ENCODE results near the gene KIRREL3.

KIRREL3 gene

DNA sequence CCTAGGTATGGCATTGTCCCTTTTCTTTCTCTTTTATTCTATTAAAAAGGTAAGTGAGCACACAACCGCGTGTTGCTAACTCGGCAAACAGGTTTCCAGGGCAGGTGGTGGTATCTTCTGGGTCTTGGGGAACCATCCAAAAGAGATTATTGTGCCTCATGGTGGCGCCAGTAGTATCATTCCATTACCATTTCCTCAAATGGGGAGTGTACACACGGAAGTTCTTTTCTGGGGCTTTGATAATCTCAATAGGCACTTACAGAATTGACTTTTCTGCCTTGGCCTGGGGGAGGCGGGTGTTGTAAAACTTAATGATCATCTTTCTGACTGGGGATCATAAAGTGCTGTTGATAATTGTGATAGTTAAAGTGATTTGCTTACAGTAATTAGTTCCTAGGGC is 234.1 kb downstream of the KIRREL3 start:
- DNase-seq: no peak

DNA sequence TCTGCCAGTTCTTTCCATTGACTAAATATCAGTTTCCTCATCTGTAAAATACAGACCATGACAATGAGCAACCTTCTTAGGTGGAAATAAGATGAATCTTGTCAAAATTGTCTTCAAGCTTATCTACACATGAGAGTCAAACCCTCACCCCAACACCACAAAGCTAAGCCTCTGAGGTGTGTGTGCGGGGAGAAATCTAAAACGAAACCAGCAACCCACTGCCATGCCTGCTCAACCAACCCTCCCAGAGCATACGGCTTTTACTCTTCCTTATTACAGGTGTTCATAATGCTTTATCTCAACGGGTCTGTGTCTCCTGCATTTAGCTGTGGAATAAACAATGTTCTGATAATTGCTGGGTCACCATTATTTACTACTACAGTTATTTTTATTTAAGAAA is 235.4 kb downstream of the KIRREL3 start:
- DNase-seq: no peak

DNA sequence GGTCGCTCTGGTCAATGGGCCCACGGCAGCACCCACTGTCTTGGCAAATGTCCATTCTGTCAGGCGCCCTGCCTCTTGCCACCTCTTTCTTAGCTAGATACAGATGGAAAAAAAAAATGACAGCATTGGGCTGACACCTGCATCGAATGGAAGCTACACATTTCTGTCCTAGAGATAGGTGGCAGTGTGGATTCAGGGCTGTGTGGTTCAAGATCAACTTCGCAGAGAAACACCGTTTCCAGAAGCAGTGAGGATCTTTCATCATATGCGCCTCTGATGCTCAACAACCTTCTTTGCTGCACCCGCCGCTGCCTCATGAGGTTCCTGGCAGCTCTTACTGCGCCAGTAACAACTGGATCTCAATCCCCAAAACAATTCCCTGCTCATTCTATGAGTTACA is 236.3 kb downstream of the KIRREL3 start:
- no peak for DNase-seq

DNA sequence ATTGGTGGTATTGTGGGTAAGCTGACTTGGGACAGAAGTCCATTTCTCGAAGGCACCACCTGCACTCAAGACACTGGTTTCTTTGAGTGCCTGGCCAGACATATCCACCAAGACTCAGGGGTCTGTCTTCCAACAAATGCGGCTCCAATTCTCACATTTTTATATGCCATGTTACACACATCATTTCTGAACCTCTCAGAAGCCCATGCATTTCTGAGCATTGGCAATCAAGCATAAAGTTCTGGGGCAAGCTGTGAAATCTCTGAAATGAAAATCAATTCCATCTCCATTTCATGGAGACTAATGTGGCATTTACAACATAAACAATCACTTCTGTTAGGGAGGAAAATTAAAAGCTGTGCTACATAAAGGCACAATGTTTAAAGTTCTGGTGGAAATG is 243.7 kb downstream of the KIRREL3 start:
- DNase-seq: no peak

DNA sequence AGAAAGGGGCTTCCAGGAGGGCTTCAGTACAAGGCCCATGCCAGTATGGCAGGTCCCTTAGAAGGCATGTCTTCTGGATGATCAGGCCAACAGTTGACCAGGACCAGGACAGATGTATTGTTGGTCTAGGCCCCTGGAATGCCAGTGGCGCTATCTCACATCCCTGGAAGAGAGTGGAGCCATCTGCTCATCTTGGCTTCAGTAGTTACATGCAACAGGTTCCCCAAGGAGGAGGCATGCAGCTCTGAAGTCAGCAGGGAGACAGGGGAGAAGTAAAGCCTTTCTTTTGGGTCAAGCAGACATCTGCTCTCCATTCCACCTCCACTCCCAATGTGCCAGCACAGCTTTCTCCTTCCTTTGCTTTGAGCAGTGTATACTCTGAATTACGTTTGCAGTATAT is 244.1 kb downstream of the KIRREL3 start:
- DNase-seq: no peak

DNA sequence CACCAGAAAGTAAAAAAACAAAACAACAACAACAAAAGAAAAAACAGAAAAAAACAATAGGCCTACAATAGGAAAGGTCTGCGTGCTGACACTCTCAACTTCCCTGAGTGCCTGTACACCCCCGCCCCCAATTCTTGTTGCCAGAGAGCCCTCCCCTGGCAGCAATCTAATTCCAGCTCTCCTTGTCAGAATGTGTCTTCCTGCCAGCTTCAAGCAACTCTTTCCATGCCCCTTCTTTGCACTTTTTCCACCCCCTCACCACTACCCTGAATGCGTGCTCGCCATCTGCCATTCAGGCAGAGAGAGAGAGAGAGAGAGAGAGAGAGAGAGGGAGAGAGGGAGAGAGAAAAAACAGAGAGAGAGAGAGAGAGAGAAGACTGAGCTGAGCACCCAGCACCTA is 245.0 kb downstream of the KIRREL3 start:
- DNase-seq: no peak

DNA sequence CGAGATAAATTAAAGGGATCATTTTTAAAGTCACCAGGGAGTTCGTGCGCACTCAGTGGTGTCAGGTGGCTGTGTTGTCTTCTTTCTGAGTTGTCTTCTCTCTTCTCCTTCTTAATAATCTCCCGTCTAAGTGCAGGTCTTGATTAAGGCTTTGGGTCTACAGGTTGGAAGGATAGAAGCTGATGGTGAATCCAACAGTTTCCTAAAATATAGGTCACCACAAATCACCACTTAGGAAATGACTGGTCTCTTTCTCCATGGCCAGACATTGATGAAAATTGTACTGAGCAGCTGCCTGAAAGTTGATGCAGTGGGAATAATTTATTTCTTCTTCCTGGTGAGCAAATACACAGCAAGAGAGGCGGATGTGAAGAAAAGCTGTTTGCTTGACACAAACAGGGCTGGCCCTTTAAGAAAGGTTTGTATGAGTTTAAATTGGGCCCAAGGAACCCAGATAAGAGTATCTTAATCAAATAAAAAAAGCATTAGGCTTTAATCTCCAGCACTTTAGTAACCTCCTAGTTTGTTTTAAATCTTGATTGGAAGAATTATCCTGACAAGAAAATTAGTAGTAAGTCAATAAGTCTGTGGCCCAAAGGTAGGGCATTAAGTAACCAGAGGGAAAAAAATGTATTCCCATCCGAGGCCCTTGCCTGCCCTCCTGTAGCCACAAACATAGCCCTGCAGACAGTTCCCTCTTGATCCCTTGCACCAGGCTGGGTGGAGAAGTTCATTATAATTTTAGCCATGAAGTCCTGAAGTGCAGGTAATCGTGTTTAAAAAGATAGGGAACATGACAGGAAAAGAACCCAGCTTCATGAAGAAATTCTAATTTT is 245.8 kb downstream of the KIRREL3 start:
- no peak for DNase-seq

DNA sequence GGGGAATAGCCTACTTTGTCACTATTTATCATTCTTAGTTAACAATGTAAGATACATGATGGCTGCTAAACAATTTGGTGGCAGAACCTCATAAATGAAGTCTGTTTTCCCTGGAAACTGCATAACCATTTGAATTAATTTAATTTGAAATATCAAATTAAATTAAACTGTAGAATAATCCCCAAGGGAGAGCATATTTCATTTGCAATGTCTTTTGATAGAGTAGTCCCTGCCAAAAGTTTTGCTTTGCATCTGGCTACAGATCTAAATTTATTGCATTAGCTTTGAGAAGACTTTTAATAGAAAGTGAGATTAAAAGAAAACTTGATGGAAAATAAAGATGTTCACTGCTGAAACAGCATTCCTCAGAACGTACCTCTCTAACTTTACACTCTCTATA is 246.6 kb downstream of the KIRREL3 start:
- DNase-seq: no peak

DNA sequence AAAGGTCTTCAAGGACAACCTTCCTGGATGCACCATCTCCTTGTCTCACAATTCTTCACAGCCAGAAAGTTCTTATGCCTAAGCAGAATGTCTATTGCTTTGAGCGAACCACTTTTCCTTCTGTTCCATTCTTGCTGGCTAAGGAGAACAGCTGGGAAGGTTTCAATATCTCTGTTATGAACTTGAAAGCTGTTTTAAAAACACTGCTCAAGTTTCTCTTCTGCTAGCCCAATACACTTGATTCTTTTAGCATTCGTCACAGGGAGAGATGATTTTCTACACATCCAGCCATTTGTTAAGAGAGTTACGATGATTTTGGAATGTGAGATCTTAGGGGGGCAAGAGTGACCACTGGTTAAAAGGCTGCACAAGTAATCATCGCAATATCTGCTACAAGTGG is 249.3 kb downstream of the KIRREL3 start:
- no peak for DNase-seq

DNA sequence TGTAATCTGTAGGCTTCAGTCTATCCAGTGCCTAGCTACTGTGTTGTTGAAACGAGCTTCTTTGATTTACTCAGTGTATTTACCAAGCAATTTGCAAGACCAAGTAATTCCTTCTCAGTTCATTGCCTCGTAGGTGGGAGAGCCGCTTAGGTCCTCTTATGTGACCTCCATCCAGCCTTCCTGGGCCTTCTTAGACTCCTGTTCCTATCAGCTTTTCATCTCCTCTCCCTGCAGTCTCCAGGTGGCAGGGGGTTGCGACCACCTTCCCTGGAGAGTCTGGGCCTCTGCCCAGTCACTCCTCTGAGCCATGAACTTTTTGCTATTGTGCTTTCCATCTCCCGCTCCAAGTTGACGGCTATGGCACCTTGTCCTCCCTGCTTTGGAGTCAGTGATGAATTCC is 251.8 kb downstream of the KIRREL3 start:
- no peak for DNase-seq

DNA sequence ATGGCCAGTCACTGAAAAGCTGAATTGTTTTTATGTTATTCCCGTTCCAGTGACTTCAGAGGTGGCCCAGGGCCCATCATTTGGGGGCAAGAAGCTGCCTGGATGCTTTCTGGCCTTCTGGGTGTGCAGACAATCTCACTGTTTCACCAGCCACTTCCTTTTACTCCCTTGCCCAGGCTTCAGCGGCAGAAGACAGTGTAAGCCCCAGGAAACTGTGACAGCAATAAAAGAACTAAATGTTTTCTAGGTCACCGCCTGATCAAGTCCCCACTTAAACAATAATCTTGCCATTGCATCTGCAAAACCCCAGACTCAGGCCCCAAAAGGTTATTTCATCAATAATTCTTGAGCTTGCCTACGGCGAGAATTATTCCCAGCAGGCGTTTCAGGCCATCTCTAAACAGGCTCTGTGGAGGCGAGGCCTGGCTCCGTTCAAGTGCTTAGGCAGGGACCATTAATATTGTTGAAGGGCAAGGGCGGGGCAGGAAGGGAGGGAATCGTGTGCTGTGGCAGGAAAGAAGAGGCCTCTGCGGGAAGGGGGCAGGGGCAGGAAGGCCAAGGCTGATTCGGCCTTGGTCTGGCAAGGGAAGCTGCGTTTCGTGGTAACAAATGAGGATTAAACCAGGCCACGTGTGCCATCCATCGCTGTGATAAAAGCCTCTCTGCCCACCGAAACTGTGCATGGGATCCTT is 252.3 kb downstream of the KIRREL3 start:
- no peak for DNase-seq

DNA sequence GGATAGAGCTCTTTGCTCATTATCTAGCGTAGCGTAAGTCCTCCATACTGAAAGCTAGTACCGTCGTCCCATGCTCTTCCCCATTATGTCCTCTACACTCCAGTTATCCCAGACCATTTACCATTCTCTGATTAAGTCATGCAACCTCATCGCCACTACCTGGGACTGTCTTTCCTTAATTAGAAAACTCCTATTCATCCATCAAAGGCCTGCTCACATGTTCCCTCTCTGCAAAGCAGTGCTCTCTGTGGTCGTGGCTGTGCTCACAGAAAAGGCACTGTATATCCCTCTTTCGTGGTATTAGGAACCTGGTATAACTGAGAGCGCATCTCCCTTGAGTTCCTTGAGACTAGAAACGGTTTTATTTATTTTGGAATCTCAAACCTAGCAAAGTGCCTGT is 253.3 kb downstream of the KIRREL3 start:
- no peak for DNase-seq

DNA sequence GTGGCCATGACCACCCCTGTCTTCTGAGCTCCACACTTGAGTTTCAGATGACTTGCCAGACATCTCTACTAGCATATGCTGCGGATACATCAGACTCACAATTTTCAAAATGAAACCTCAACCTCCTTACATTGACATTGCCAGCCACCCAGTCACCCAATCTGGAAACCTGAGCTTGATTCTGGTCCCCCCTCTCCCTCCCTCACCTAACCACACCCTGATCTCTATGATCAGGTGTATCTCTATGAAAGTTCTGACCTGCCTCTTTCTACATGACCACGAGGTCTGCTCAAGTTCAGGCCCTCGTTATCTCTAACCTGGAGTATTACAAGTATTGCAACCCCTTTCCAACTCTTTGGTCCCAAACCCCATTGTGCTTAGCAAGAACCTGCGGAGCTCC is 254.1 kb downstream of the KIRREL3 start:
- DNase-seq: no peak

DNA sequence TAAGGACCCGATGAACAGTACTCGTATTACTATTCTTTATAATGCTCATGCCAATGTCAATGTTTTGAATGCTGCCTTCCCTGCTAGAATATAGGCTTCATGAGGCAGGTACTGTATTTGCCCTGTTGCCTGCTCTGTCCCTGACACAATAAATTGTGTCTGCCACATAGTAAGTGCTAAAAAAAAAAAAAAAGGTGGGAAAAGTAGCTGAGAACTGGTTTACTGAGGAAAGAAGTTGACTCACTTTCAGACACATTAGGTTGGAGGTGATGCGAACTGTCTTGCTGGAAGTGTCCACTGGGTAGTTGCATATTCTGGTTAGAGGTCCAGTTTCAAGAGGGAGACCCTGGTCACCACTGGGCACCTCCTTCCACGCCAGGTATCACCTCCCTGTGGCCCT is 255.9 kb downstream of the KIRREL3 start:
- DNase-seq: no peak

DNA sequence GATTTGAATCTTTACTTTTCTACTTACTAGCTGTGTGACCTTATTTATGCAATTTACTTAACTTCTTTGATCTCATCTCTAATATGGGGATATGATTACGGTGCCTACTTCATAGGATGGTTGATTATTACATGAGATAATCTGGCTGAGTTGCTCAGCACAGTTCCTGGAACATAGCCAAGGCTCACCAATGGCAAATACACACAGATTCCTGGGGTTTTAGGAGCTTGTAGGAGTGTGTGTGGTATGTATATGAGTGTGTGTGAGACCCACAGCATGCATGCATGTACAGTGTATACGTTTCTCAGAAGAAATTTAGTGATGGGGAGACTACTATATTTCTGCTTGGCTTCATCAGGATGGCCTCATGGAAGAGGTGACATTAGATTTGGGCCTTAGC is 256.9 kb downstream of the KIRREL3 start:
- DNase-seq: no peak

DNA sequence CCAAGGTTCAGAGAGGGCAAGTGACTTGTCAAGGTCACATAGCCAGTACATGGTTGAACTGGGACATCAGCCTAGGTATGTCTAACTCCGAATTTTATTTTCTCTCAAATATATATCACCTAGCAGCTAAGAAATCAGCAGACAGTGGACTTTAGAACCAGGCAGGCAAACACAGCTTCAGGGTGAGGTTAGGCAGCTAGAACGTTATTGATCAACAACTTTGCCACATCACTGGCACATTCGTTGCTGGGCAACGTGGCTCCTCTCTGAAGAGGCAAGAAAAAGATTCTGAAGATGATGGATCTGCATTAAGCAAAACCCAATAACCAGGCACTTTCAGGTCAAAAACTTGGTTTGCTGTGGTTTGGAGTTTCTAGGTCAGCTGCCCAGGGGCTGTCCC is 258.0 kb downstream of the KIRREL3 start:
- no peak for DNase-seq

DNA sequence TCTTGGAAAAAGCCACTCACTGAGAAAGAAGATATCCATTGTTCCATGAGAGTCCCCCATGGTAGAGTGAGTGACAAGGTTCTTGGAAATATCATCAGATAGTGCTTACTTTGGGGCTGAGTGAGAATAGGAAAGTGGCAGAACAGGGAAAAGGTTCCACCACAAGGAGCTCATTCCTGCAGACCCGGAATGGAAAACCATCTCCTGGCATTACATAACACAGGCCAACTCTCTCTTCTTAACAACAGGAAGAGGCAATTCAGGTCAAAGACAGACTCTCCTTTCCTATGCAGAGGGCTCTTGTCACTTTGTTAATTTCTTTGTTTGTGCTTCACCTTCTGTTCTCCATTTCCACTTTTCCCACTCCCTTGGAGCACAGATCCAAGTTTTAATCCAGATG is 259.7 kb downstream of the KIRREL3 start:
- no peak for DNase-seq

DNA sequence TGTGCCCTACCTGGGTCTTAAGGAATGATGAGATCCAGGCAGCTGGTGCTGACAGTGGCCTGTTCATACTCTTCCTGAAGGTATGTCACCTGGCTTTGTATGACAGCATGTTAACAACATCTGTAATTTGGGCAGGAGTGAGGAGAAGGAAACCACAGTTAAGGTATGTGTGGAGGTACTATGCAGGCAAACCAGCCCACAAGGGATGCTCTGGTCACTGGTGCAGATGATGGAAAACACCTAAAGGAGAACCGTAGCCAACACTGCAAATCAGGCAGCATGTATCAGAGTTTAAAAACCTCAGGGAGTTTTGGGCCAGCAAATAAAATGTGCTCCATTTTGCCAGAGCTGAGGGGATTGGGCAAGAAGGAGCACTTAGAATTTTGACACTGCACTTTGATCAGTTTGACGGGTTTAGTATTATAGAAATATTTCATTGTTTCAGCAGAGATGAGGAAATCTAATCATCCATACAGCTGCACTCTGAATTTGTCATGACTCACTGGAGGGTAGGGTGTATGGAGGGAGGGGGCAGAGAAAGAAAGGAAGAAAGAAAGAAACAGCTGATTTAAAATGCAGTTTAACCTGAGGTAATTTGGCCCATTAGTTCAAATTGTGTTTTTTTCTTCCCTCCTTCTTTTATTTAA is 260.9 kb downstream of the KIRREL3 start:
- DNase-seq: no peak

DNA sequence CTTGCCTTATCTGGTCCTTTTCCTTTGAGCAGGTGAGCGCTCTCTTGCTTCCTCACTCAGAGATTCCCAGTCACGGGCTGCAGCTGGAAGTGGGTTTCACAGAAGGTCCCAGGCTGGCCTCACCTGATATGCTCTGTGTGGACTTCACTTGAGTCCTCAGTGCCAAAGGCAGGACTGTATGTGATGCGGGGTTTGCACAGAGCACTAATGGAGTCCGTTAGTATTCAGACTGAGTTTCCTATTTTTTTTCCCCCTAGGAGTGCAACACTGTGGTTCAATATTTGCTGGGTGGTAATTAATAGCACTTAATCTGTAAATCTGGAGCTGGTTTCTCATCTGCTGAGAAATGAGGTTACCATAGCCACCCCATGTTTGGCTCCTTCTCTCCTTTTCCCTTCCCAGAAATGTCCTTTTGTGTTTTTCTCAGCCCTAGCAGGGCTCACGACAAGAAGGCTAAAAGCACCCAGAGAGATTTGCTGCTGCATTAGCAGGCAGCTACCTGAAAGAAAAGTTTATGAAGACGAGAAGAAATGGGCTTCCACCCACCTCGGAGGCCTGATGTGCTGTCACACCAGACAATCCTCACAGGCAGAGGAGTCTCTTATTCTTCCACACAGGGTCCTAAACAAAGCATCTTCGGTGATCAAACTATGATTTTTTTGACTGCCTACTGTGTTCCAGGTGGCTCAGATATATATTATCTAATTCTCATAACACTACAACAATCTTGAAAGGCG is 262.1 kb downstream of the KIRREL3 start:
- DNase-seq: no peak

DNA sequence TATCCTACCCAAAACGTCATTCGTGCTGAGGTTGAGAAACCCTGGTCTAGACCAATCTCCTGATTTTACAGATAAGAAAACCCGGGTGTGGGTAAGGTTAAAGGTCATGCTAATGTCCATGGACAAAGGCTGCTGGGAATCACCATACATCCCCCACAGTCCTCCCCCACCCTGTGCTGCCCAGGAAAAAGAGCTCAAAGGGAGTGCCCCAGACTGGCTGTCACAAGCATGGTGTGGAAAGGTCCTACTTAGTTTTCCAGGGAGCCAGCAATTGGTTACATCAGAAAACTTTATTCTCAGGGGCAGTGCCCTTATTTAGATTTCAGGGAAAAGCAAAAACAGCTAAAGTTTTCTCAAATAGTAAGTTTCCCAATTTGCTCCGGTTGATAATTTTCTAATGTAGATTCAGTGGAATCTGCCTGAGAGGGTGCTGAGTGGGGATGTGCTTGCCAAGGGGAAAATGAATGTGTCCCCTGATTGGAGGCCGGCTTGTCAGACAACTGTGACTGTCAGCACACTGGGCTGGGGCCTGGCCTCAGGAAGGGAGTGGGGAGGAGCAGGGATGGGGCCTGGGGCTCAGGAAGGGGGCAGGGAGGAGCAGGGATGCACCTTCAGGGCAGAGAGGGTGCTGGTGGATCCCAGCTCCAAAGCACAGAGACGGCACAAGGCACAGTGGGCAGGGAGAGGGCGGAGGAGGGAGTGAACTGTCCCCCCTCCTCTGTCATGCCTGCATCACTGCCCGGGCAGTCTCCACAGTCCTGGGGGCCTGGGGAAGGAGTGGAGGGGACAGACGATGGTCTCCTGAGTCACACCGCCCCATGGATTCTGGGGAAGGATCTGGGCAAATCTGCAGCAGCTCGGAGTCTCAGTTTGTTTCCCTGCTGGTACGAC is 263.6 kb downstream of the KIRREL3 start:
- DNase-seq: no peak

DNA sequence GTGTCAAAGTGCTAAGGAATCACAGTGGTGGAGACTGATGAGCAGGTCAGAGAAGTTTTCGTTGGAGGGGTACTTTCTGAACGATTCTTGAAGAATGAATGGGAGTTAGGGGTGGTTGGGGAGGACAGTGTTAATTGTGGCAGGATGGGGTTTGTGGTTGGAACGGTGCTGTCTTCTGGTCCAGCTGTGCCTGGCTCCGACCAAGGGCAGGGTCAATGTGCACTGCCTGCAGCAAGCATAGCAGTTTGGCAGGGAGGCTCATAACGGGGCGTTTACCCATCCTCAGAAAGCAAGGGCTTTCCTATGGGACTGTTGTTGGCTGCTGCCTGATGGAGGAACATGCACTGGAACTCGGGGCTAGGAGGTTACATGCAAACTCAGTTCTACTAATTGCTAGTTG is 265.8 kb downstream of the KIRREL3 start:
- DNase-seq: no peak

DNA sequence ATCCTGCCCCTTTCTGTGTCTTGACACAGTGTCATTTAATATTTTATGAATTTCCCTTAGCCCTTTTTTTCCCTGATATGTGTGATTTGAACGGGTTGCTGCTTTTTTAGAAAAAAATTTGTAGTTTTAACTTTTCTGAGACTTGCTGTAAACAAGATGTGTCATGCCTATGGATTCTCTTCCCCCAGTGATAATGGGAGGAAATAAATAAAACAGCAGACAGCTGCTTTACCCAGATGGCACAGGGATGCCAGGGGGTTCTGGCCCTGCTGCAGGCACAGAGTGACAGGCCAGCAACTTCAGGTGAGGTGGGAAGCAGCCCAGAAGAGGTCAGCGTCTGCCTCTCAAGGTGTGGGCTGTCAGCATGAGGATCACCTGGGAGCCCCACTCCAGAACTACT is 266.9 kb downstream of the KIRREL3 start:
- DNase-seq: no peak
